ENCODE results near the gene PRKAG2.

PRKAG2 gene

DNA sequence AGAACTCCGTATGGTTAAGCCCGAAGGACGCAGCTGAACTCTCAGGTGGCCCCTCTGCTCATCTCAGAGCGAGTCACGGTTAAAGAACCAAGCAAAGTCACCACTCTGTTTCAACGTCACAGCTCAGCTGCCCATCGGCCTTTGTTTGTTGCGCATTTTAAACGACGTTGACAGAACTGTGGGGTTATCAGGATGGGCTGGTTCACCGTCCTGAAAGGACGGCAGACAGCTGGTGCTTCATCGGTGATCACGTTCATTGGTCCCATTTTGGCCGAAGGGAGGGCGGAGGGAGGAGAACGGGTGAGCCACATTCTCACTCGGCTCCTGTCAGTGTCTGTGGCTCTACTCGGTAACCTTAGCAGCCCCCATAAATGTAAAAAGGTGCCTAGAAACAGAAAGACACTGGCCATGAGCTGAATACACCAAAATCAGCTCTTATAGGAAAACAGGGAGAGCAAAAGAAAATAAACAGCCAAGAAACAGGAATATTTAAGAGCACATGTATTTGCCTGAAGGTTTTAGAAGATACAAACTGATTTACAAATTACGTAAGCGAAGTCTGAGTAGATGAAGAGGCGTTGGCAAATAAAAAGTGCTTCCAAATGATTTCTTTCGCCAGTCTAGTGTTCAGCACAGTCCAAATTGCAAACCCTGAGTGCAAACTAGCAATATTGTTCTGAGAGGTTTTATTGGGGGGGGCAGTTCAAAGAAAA is 8.4 kb downstream of the PRKAG2 start:
- Histone ChIP-seq H3K4me3 (ENCODE audit: insufficient read depth, low read length, poor library complexity, severe bottlenecking) (no peak overlapping the region), H3K4me2 (ENCODE audit: low read depth, low read length, poor library complexity, severe bottlenecking) (no peak overlapping the region), H3K9me2 (replicated peaks; ENCODE audit: insufficient read depth, low read length) (no peaks in the 10 kb centered on the region), H4K20me1 (ENCODE audit: low read depth, low read length) (no peaks in the 10 kb centered on the region), H3F3A (ENCODE audit: insufficient read depth) (no peaks in the 10 kb centered on the region), H2AFZ (ENCODE audit: low read depth, low read length, severe bottlenecking) (no peak overlapping the region), H3K9me3 (ENCODE audit: insufficient read depth, low read length) (no peaks in the 10 kb centered on the region), H3K27ac (ENCODE audit: low read depth, low read length) (no peak overlapping the region), H3K9ac (ENCODE audit: low read length) (no peak overlapping the region), H3K27me3 (ENCODE audit: low read length) (no peaks in the 10 kb centered on the region), H3K79me2 (ENCODE audit: insufficient read depth, low read length) (no peaks in the 10 kb centered on the region), H3K36me3 (ENCODE audit: low read length) (no peaks in the 10 kb centered on the region)
- TF ChIP-seq, protein P1, sequence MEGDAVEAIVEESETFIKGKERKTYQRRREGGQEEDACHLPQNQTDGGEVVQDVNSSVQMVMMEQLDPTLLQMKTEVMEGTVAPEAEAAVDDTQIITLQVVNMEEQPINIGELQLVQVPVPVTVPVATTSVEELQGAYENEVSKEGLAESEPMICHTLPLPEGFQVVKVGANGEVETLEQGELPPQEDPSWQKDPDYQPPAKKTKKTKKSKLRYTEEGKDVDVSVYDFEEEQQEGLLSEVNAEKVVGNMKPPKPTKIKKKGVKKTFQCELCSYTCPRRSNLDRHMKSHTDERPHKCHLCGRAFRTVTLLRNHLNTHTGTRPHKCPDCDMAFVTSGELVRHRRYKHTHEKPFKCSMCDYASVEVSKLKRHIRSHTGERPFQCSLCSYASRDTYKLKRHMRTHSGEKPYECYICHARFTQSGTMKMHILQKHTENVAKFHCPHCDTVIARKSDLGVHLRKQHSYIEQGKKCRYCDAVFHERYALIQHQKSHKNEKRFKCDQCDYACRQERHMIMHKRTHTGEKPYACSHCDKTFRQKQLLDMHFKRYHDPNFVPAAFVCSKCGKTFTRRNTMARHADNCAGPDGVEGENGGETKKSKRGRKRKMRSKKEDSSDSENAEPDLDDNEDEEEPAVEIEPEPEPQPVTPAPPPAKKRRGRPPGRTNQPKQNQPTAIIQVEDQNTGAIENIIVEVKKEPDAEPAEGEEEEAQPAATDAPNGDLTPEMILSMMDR (IDR thresholded peaks at IDR 0.05; ENCODE audit: insufficient read depth, low read length, poor library complexity, severe bottlenecking) = no peak
- no peak for TF ChIP-seq EZH2phosphoT487 (conservative IDR thresholded peaks at IDR 0.05; ENCODE audit: low read length)

DNA sequence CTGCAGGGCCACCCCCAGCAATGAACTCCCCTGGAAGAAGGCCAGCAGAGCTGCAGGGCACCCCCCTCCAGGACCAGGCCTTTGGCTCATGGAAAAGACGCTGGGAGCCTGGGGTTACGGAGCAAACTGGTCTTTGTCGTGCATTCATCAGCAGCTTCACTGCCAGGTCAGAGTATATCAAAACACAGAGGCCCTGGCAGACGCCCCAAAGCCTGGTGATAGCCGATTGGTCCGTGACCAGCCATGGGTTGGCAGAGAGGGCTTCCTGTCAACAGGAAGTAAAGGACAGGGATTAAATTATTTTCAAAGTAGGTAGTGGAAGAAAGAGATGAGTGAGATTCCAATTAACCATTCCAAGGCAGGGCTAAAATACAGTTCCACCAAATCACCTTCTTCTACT is 9.0 kb downstream of the PRKAG2 start:
- no peaks in the 10 kb centered on the region for H4K20me1 ChIP-seq (ENCODE audit: low read depth, low read length)
- no peak overlapping the region for H3K4me3 ChIP-seq (ENCODE audit: insufficient read depth, low read length, poor library complexity, severe bottlenecking)
- H3K27ac ChIP-seq (ENCODE audit: low read depth, low read length) = no peak overlapping the region
- no peaks in the 10 kb centered on the region for H3K36me3 ChIP-seq (ENCODE audit: low read length)
- no peaks in the 10 kb centered on the region for H3K79me2 ChIP-seq (ENCODE audit: insufficient read depth, low read length)
- H3K9me3 ChIP-seq (ENCODE audit: insufficient read depth, low read length) = no peaks in the 10 kb centered on the region
- TF ChIP-seq EZH2phosphoT487 (conservative IDR thresholded peaks at IDR 0.05; ENCODE audit: low read length) = no peak
- TF ChIP-seq, protein P1 (IDR thresholded peaks at IDR 0.05; ENCODE audit: insufficient read depth, low read length, poor library complexity, severe bottlenecking) = no peak
- no peaks in the 10 kb centered on the region for H3K27me3 ChIP-seq (ENCODE audit: low read length)
- no peak overlapping the region for H3K4me2 ChIP-seq (ENCODE audit: low read depth, low read length, poor library complexity, severe bottlenecking)
- no peaks in the 10 kb centered on the region for H3K9me2 ChIP-seq (replicated peaks; ENCODE audit: insufficient read depth, low read length)
- H3F3A ChIP-seq (ENCODE audit: insufficient read depth) = no peaks in the 10 kb centered on the region
- H3K9ac ChIP-seq (ENCODE audit: low read length) = no peak overlapping the region
- no peak overlapping the region for H2AFZ ChIP-seq (ENCODE audit: low read depth, low read length, severe bottlenecking)

DNA sequence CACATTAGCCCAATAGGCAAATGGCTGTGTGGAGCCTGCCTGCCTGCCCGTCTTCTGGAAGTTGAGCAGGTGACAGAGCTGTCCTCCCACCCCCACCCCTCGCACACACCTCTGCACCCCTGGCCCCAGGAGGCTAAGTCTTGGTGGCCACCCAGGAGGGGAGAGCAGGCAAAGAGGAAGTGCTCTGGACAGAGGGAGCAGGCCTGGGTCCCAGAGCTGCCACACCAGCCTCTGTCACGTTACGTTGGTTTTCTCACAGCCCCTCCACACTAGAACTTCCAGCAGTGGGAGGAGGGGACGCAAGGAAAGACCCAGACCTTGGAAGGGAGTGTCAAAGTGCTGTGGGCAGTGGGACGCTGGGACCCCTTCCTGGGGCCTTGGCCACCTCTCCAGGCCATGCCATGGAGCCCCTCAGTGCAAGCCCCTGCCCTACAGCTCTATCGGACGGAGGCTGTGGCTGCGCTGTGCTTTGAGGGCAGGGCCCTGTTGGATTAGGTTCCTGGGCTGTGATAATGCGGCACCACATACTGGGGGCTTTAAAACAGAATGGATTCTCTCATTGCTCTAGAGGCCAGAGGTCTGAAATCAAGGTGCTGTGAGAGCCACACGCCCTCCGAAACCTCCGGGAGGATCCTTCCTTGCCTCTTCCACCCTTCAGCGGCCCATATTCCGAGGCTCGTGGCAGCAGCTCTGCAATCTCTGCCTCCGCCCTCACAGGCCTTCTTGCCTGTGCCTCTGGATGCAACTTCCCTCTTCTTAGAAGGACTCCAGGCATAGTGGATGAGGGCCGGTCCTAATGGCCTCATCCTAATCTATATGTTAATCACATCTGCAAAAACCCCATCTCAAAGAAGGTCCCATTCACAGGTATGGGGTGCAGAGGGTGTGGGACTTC is 9.9 kb downstream of the PRKAG2 start:
- TF ChIP-seq EZH2phosphoT487 (conservative IDR thresholded peaks at IDR 0.05; ENCODE audit: low read length) = no peak
- TF ChIP-seq, protein P1 (IDR thresholded peaks at IDR 0.05; ENCODE audit: insufficient read depth, low read length, poor library complexity, severe bottlenecking) = no peak
- Histone ChIP-seq H3K9ac (ENCODE audit: low read length) (no peak overlapping the region), H3K27ac (ENCODE audit: low read depth, low read length) (no peak overlapping the region), H4K20me1 (ENCODE audit: low read depth, low read length) (no peaks in the 10 kb centered on the region), H2AFZ (ENCODE audit: low read depth, low read length, severe bottlenecking) (no peak overlapping the region), H3F3A (ENCODE audit: insufficient read depth) (no peaks in the 10 kb centered on the region), H3K4me3 (ENCODE audit: insufficient read depth, low read length, poor library complexity, severe bottlenecking) (no peak overlapping the region), H3K79me2 (ENCODE audit: insufficient read depth, low read length) (no peaks in the 10 kb centered on the region), H3K9me3 (ENCODE audit: insufficient read depth, low read length) (no peaks in the 10 kb centered on the region), H3K9me2 (replicated peaks; ENCODE audit: insufficient read depth, low read length) (no peaks in the 10 kb centered on the region), H3K36me3 (ENCODE audit: low read length) (no peaks in the 10 kb centered on the region), H3K27me3 (ENCODE audit: low read length) (no peaks in the 10 kb centered on the region), H3K4me2 (ENCODE audit: low read depth, low read length, poor library complexity, severe bottlenecking) (no peak overlapping the region)
